ENCODE measurements around the gene FAR1.
"Not testable (repeated sequence)": the region's sequence is repeated elsewhere in the genome, so short reads cannot be mapped to it uniquely, and the experiment has no call there.

FAR1 gene

DNA sequence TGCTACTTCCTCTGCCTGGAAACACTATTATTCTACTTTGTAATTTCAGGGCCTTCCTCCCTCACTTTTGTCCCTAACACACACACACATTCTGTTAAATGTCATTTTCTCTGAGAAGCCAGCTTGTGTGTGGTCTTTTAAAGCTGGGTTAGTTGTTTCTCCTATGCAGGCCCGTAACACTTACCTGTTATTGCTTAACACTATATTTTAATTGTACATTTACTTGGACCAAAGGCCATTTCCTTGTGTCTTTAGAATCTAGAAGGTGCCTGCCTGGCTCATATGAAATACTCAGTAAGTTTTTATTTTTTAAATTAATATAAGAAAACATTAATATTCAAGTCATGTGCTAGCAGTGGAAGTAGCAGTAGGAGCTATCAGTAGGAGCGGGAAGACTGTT, 30.6 kb downstream of the FAR1 start:
- Histone ChIP-seq H3K4me3 (no peak overlapping the region), H3K27ac (no peak overlapping the region)

- H3K27ac ChIP-seq, result no peak overlapping the region
These were observed 31.4 kb downstream of the FAR1 start for GRCh38 chr11:13699870-13700269.

DNA sequence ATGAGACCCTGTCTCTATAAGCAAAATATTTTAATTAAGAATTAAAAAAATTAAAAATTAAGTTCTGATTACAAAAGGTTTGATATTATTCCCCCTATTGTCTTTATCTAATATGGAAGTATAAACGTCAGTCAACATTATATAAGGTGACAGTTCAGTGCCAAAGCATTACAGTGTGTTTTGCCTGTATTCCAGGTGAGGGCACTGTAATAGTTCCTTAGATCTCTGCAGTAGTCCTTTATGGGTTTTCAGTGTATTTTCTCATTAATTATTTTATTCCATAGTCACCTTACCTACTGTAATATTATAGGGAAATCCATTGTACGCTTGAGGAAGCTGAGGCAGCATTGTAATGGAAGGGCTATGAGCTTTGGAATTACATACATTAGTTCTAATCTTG, 33.0 kb downstream of the FAR1 start:
- Histone ChIP-seq H3K4me3 (no peak overlapping the region), H3K27ac (no peak overlapping the region)

More at GRCh38 chr11:13699870-13700269, 31.4 kb downstream of the FAR1 start:
- no peak overlapping the region for H3K4me3 ChIP-seq

GRCh38 chr11:13702071-13702470, 33.6 kb downstream of the FAR1 start:
- no peak overlapping the region for H3K27ac ChIP-seq

DNA sequence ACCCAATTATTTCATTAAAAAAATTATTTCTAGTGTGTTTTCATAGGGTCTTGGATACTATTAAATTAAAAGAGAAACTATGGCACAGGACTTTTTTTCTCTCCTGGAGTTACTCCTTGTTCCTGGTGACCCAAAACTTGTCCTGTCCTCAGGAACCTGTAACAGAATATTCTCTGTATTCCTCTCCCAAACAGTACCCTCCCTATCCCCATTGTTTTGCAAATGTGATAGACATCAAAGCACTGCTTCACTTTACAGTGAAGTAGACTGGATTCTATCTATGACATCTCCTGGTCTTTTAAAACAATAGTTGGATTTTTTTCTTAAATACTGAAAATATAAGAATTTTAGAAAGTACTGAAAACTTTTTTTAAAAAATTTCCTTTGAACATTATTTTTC, 37.2 kb downstream of the FAR1 start:
- Histone ChIP-seq H3K4me3 (no peak overlapping the region), H3K27ac (no peak overlapping the region)

More at GRCh38 chr11:13702071-13702470, 33.6 kb downstream of the FAR1 start:
- H3K4me3 ChIP-seq, result no peak overlapping the region

GRCh38 chr11:13713982-13714381, 45.5 kb downstream of the FAR1 start:
- no peak overlapping the region for H3K27ac ChIP-seq
- no peak overlapping the region for H3K4me3 ChIP-seq

- Histone ChIP-seq H3K27ac (peak overlapping the region in 1 of 21 experiments; percentile 9), H3K4me3 (no peak overlapping the region)
These were observed 48.9 kb downstream of the FAR1 start for GRCh38 chr11:13717331-13717730.

- Histone ChIP-seq H3K27ac (no peak overlapping the region), H3K4me3 (no peak overlapping the region)
These were observed 49.9 kb downstream of the FAR1 start for GRCh38 chr11:13718394-13718793.

GRCh38 chr11:13720940-13721339, 52.5 kb downstream of the FAR1 start:
- H3K27ac ChIP-seq, result no peak overlapping the region
- no peak overlapping the region for H3K4me3 ChIP-seq

- H3K4me3 ChIP-seq, result no peak overlapping the region
- H3K27ac ChIP-seq, result no peak overlapping the region
These were observed 53.3 kb downstream of the FAR1 start for GRCh38 chr11:13721760-13722159.

GRCh38 chr11:13726456-13726855, 58.0 kb downstream of the FAR1 start:
- Histone ChIP-seq H3K4me3 (no peak overlapping the region), H3K27ac (no peak overlapping the region)

- no peak overlapping the region for H3K4me3 ChIP-seq
- no peak overlapping the region for H3K27ac ChIP-seq
These were observed 59.6 kb downstream of the FAR1 start for GRCh38 chr11:13728076-13728475.

DNA sequence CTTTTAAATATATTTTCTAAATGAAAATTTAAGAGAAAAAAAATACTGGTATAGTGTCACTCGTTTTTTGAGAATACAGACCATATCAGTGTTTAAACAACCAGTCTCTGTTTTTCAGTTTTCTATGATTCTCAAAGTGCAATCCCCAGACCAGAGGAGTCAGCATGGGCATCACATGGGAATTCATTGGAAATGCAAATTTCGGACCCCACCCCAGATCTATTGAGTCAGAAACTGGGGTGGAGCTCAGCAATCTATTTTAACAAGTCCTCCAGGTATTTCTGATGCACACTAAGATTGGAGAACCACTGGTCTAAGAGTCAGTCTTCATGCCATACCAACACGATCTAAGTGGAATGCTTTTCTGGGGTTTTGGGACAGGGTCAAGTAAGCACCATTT, 66.1 kb downstream of the FAR1 start:
- no peak overlapping the region for H3K27ac ChIP-seq

GRCh38 chr11:13745165-13745564, 76.7 kb downstream of the FAR1 start:
- Histone ChIP-seq H3K4me3 (no peak overlapping the region), H3K27ac (no peak overlapping the region)

More for the DNA sequence above, 66.1 kb downstream of the FAR1 start:
- H3K4me3 ChIP-seq, result no peak overlapping the region

GRCh38 chr11:13753316-13753715, 84.8 kb downstream of the FAR1 start:
- H3K4me3 ChIP-seq, H3K27ac ChIP-seq: not testable (repeated sequence)

DNA sequence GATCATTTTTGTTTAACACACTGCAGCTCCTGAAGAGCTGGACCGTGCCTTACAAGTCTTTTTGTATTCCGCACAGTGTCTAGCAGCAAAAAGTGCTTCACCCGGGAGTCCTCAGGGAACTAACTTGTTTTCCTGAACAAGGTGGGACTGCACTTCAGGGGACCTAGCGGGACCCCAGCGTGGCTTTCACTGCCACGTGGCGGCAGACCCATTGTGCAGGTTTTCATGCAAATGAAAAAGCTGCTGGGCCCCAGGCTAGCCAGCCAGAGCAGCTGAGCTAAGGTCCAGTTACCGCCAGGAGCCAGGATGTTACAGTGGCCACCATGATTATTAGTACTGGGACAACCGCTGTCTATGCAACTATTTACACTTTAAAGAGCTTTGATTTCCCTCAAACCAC, 90.6 kb downstream of the FAR1 start:
- H3K4me3 ChIP-seq, result no peak overlapping the region

GRCh38 chr11:13760115-13760514, 91.6 kb downstream of the FAR1 start:
- H3K27ac ChIP-seq, result no peak overlapping the region
- no peak overlapping the region for H3K4me3 ChIP-seq

More for the DNA sequence above, 90.6 kb downstream of the FAR1 start:
- no peak overlapping the region for H3K27ac ChIP-seq

- Histone ChIP-seq H3K27ac (no peak overlapping the region), H3K4me3 (no peak overlapping the region)
These were observed 92.8 kb downstream of the FAR1 start for GRCh38 chr11:13761250-13761649.

DNA sequence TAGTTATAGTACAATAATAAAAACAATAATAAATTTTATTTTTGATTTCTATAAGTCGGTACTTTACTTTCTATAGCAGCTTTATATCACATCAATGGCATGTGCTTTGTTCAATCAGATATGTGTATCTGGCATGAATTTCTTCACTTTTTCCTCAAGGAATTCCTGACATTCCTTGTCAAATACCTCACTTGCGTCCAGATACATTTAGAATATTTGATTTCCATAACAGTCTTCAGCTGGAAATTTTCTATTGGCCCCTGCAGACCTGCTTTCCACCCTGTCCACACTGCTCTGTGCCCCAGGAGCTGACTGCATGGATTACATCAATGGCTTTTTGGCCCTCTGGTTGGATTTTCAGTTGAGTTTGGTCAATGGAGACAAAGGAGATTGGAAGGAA, 93.2 kb downstream of the FAR1 start:
- Histone ChIP-seq H3K4me3 (no peak overlapping the region), H3K27ac (no peak overlapping the region)

- Histone ChIP-seq H3K27ac (no peak overlapping the region), H3K4me3 (no peak overlapping the region)
These were observed 94.2 kb downstream of the FAR1 start for GRCh38 chr11:13762718-13763117.

DNA sequence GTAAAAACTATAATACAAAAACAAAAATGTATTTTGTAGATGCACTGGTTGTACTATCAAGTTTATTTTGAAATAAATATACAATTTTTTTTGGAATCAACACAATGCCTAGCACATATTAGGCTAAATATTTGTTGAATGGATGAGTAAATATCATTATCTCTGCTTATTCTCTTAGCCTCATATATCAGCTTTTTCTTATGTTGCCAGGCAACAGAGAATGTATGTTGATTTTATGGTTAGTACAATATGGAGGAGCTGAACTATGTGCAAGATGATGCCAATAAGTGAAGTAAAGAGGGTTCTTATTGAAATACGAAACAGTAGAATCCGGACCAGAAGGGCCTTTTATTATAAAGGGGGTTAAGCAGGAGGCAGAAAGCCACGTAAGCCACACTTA, 94.9 kb downstream of the FAR1 start:
- Histone ChIP-seq H3K27ac (no peak overlapping the region), H3K4me3 (no peak overlapping the region)

DNA sequence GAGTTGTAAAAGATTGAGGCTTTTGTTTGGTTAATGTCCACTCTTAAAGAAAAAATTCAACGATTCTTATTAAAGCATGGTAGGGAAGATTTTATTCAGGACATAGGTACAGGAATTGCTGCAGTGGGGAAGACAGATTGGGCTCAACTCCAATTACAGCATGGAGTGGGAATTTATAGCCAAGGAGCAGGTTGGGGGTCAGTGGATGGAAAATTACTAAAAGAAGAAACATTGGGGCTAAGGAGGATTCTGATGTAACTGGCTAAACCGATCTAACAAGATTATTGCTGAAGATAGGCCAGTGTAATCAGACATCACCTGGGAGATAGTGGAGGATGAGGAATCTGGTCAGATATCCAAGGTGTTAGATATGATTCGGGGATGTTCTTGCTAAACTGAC, 97.4 kb downstream of the FAR1 start:
- no peak overlapping the region for H3K27ac ChIP-seq
- no peak overlapping the region for H3K4me3 ChIP-seq

DNA sequence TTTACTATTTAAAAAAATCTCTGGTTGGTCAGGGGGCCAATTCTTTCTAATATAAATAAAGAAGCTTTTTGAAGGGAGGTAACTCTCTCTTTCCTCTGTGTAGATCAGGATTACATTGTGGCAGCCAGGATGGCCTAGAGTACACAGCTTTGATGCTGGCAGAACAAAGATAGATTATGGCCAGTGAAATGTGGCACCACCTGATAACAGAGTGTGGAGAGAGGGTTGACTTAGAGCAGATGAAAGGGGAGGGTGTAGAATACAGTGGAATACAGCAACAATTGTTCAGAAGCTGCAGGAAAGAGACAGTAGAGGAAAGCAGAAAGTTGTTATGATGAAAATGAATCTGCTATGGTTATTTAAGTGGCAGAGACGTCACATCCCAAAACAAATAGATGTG, 99.0 kb downstream of the FAR1 start:
- Histone ChIP-seq H3K27ac (no peak overlapping the region), H3K4me3 (no peak overlapping the region)
